A549 (cell line): ENCODE data around the gene GMDS. TPM values are rescaled to one million over a fixed set of nuclear protein-coding genes. Genes with fewer than 3 reads are reported as not detected.

Source experiments
- ATAC-seq, 2 experiments: fragments of 200-7000 bp in 1 of 2; fragments of >200 bp in 1 of 2; cut with Nextera tagmentation in 1 of 2; cut with Tn5 transposase in 1 of 2; 3 replicates each; pipeline versions ENCODE4 v1.8.0 to v1.9.1; 2018 to 2020; ENCODE audit warnings: mild to moderate bottlenecking in 1 of 2, moderate library complexity in 1 of 2
- CTCF ChIA-PET: fragments of 300-600 bp; sonication (Branson Sonifier 250); formaldehyde crosslinking; extraction: SDS; loops from one replicate; lab custom pipeline; 2021; ENCODE audit warnings: antibody characterized with exemption, inconsistent platforms; lab: Yijun Ruan, JAX
- POLR2A ChIA-PET: fragments of 350-600 bp; formaldehyde crosslinking; extraction: SDS; loops from one replicate; lab custom pipeline; 2021; ENCODE audit warnings: antibody characterized with exemption, inconsistent platforms; lab: Yijun Ruan, JAX
- DNase-seq, 2 experiments: peaks; one replicate each; pipeline versions ENCODE4 v3.0.0 to v3.0.0-alpha.2; 2011 to 2016; ENCODE audit warnings: low read depth in 1 of 2, low spot score in 1 of 2
- FAIRE-seq: peaks from 2 replicates; lab custom pipeline; 2011; peaks lifted over from hg19 to GRCh38; lab: Jason Lieb, UNC
- H3K27ac ChIP-seq, 2 experiments: fragments of >200 bp; sonication (Bioruptor Twin); formaldehyde crosslinking; 3 replicates each; pipeline ENCODE4 v1.5.1; 2016 to 2017
- H3K4me1 ChIP-seq: fragments of >200 bp; sonication (Bioruptor Twin); formaldehyde crosslinking; 3 replicates; pipeline ENCODE4 v1.6.1; 2016
- H3K4me2 ChIP-seq: fragments of >200 bp; sonication (Bioruptor Twin); formaldehyde crosslinking; 3 replicates; pipeline ENCODE4 v1.6.1; 2016
- H3K4me3 ChIP-seq: fragments of >200 bp; sonication (Bioruptor Twin); formaldehyde crosslinking; 3 replicates; pipeline ENCODE4 v1.5.1; 2016
- H3K9me3 ChIP-seq: fragments of >200 bp; sonication (Bioruptor Twin); formaldehyde crosslinking; 3 replicates; pipeline ENCODE4 v1.6.1; 2016
- CHD2 ChIP-seq: fragments of 150-350 bp; IDR thresholded peaks from 2 replicates; pipeline ENCODE4 v1.6.1; 2014; ENCODE audit warnings: low read length; ENCODE audit not compliant: partially characterized antibody
- EHF ChIP-seq: fragments of 250-450 bp; sonication (Bioruptor Pico); IDR thresholded peaks from 2 replicates; pipeline ENCODE4 v1.5.0; 2020; ENCODE audit warnings: mild to moderate bottlenecking
- KDM1A ChIP-seq: fragments of 200-600 bp; sonication (generic); IDR thresholded peaks from 2 replicates; pipeline ENCODE4 v1.6.1; 2016; ENCODE audit warnings: low read depth, mild to moderate bottlenecking
- SMC3 ChIP-seq: fragments of >200 bp; sonication (Bioruptor Twin); formaldehyde crosslinking; IDR thresholded peaks from 3 replicates; pipeline ENCODE4 v1.6.1; 2018; ENCODE audit warnings: inconsistent platforms
- ZFP36 ChIP-seq: fragments of 450-650 bp; IDR thresholded peaks from 2 replicates; pipeline ENCODE4 v1.6.1; 2014; ENCODE audit warnings: borderline replicate concordance; ENCODE audit not compliant: partially characterized antibody
- ZSCAN20 ChIP-seq: fragments of 250-450 bp; sonication (Bioruptor Pico); IDR thresholded peaks from 2 replicates; pipeline ENCODE4 v1.8.0; 2022; ENCODE audit warnings: mild to moderate bottlenecking, moderate library complexity
- WGBS: methylation state at CpG from one replicate; pipeline ENCODE4 v1.1.6; 2017; ENCODE audit errors: missing lambda C conversion rate; 5-methylcytosine and 5-hydroxymethylcytosine counted together
- polyA plus RNA-seq, 4 experiments: library from polyadenylated mRNA; depleted of rRNA in 3 of 4; stranded (reverse); fragments of >200 nt; fragmentation: RNase III in 1 of 4; extraction: RNeasy Plus Mini Kit Qiagen cat#74134 plus additional on column Dnase treatment in 1 of 4; gene quantifications; 2 replicates in 3 of 4; 3 replicates in 1 of 4; pipeline ENCODE4 v1.2.3, GENCODE V29; 2011 to 2017
- TF ChIP-seq, protein P1 (sequence below): IDR thresholded peaks from 2 replicates; pipeline ENCODE4 v1.6.1; 2012
- TF ChIP-seq, protein P2 (sequence below): fragments of 450-650 bp; IDR thresholded peaks from 2 replicates; pipeline ENCODE4 v1.6.1; 2014; ENCODE audit warnings: antibody characterized with exemption
- TF ChIP-seq, protein P3 (sequence below): IDR thresholded peaks from 2 replicates; pipeline ENCODE4 v1.6.1; 2012
- TF ChIP-seq, protein P4 (sequence below): fragments of >200 bp; sonication (Bioruptor Twin); formaldehyde crosslinking; IDR thresholded peaks from 3 replicates; pipeline ENCODE4 v1.5.1; 2016

The GMDS gene
- polyA plus RNA-seq, 2 of the 4 experiments (the other 2 are of a cell fraction) = 9.9 to 12.4 TPM

DNA sequence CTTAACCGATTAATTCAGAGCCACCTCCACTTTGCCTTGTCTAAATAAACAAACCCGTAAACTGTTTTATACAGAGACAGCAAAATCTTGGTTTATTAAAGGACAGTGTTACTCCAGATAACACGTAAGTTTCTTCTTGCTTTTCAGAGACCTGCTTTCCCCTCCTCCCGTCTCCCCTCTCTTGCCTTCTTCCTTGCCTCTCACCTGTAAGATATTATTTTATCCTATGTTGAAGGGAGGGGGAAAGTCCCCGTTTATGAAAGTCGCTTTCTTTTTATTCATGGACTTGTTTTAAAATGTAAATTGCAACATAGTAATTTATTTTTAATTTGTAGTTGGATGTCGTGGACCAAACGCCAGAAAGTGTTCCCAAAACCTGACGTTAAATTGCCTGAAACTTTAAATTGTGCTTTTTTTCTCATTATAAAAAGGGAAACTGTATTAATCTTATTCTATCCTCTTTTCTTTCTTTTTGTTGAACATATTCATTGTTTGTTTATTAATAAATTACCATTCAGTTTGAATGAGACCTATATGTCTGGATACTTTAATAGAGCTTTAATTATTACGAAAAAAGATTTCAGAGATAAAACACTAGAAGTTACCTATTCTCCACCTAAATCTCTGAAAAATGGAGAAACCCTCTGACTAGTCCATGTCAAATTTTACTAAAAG is 633.0 kb downstream of the GMDS start:
- peaks cover 13% of the 10 kb centered on the region; the same call in 2 of the 3 replicates for H3K4me1 ChIP-seq
- WGBS = 45% methylated on average over 10 of the region's 10 CpGs
- H3K4me3 ChIP-seq = peak overlapping the region; percentile 83
- ATAC-seq (no peak), DNase-seq (no peak), FAIRE-seq (no peak)
- ChIA-PET CTCF (interaction anchor here (0.6 to 2.7 kb wide), 10 partner anchors 10 to 1110 kb away, joined by 3 to 12 read pairs (median 6); no protein-coding TSS in a partner anchor), POLR2A (no interaction called here)
- H3K4me2 ChIP-seq = peak overlapping the region; percentile 99
- H3K27ac ChIP-seq = peak overlapping the region; percentile 88 to 99
- no peaks in the 10 kb centered on the region for H3K9me3 ChIP-seq
- TF ChIP-seq EHF (CRISPR knock-in tag) = no peak
- TF ChIP-seq, protein P1, sequence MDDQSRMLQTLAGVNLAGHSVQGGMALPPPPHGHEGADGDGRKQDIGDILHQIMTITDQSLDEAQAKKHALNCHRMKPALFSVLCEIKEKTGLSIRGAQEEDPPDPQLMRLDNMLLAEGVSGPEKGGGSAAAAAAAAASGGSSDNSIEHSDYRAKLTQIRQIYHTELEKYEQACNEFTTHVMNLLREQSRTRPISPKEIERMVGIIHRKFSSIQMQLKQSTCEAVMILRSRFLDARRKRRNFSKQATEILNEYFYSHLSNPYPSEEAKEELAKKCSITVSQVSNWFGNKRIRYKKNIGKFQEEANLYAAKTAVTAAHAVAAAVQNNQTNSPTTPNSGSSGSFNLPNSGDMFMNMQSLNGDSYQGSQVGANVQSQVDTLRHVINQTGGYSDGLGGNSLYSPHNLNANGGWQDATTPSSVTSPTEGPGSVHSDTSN = no peak
- TF ChIP-seq, protein P2, sequence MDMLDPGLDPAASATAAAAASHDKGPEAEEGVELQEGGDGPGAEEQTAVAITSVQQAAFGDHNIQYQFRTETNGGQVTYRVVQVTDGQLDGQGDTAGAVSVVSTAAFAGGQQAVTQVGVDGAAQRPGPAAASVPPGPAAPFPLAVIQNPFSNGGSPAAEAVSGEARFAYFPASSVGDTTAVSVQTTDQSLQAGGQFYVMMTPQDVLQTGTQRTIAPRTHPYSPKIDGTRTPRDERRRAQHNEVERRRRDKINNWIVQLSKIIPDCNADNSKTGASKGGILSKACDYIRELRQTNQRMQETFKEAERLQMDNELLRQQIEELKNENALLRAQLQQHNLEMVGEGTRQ = no peak
- no peak for TF ChIP-seq KDM1A
- no peak for TF ChIP-seq ZFP36

DNA sequence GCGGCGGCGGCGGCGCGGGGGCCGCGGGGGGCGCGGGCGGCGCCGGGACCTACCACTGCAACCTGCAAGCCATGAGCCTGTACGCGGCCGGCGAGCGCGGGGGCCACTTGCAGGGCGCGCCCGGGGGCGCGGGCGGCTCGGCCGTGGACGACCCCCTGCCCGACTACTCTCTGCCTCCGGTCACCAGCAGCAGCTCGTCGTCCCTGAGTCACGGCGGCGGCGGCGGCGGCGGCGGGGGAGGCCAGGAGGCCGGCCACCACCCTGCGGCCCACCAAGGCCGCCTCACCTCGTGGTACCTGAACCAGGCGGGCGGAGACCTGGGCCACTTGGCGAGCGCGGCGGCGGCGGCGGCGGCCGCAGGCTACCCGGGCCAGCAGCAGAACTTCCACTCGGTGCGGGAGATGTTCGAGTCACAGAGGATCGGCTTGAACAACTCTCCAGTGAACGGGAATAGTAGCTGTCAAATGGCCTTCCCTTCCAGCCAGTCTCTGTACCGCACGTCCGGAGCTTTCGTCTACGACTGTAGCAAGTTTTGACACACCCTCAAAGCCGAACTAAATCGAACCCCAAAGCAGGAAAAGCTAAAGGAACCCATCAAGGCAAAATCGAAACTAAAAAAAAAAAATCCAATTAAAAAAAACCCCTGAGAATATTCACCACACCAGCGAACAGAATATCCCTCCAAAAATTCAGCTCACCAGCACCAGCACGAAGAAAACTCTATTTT is 633.7 kb downstream of the GMDS start:
- Histone ChIP-seq H3K27ac (peak overlapping the region; percentile 88 to 99), H3K4me2 (peak overlapping the region; percentile 99), H3K9me3 (no peaks in the 10 kb centered on the region), H3K4me1 (peaks cover 13% of the 10 kb centered on the region; the same call in 2 of the 3 replicates), H3K4me3 (peak overlapping the region; percentile 83)
- CTCF ChIA-PET = interaction anchor here (0.6 to 2.7 kb wide), 16 partner anchors 9 to 1111 kb away, joined by 3 to 12 read pairs (median 4); no protein-coding TSS in a partner anchor
- peak; percentile 3; a peak in 3 of 6 replicates for ATAC-seq
- no peak for FAIRE-seq
- POLR2A ChIA-PET = no interaction called here
- TF ChIP-seq ZSCAN20 (CRISPR knock-in tag) = no peak
- TF ChIP-seq SMC3 = 0 out of 3 replicates have a peak, but pooled peaks have one; percentile 15
- WGBS = 7% methylated on average over 11 of the region's 71 CpGs
- peak in 1 of 2 experiments; percentile 29 for DNase-seq

- peak in 1 of 2 experiments; percentile 40 for DNase-seq
- H3K4me2 ChIP-seq = peak overlapping the region; percentile 99
- H3K27ac ChIP-seq = peak overlapping the region; percentile 88 to 99
These were observed 634.2 kb downstream of the GMDS start for GRCh38 chr6:1611322-1611571.

More at GRCh38 chr6:1611322-1611571, 634.2 kb downstream of the GMDS start:
- TF ChIP-seq, protein P3, sequence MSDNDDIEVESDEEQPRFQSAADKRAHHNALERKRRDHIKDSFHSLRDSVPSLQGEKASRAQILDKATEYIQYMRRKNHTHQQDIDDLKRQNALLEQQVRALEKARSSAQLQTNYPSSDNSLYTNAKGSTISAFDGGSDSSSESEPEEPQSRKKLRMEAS = no peak
- no peak for TF ChIP-seq CHD2
- TF ChIP-seq, protein P4, sequence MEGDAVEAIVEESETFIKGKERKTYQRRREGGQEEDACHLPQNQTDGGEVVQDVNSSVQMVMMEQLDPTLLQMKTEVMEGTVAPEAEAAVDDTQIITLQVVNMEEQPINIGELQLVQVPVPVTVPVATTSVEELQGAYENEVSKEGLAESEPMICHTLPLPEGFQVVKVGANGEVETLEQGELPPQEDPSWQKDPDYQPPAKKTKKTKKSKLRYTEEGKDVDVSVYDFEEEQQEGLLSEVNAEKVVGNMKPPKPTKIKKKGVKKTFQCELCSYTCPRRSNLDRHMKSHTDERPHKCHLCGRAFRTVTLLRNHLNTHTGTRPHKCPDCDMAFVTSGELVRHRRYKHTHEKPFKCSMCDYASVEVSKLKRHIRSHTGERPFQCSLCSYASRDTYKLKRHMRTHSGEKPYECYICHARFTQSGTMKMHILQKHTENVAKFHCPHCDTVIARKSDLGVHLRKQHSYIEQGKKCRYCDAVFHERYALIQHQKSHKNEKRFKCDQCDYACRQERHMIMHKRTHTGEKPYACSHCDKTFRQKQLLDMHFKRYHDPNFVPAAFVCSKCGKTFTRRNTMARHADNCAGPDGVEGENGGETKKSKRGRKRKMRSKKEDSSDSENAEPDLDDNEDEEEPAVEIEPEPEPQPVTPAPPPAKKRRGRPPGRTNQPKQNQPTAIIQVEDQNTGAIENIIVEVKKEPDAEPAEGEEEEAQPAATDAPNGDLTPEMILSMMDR = peak; percentile 43
- POLR2A ChIA-PET = interaction anchor here (1.0 kb wide), 1 partner anchor 13 kb away, joined by 3 read pairs; no protein-coding TSS in a partner anchor
- no peak for FAIRE-seq
- CTCF ChIA-PET = interaction anchor here (0.6 to 2.7 kb wide), 14 partner anchors 9 to 1023 kb away, joined by 3 to 12 read pairs (median 5); no protein-coding TSS in a partner anchor
- no CpG with 5 or more reads among the region's 38 CpGs for WGBS
- no peaks in the 10 kb centered on the region for H3K9me3 ChIP-seq
- peaks cover 13% of the 10 kb centered on the region; the same call in 2 of the 3 replicates for H3K4me1 ChIP-seq
- ATAC-seq = peak; percentile 13 to 58; a peak in 3 of 6 replicates
- peak overlapping the region; percentile 83 for H3K4me3 ChIP-seq
